GM19397 (cell line): Measurements from ENCODE around the gene CACNA1F.

Source experiments
- ATAC-seq: cut with Tn5 transposase; IDR thresholded peaks from one replicate; pipeline ENCODE4 v1.9.1; 2021; ENCODE audit warnings: mild to moderate bottlenecking, moderate library complexity; ENCODE audit not compliant: unreplicated experiment

CACNA1F gene

GRCh38 chrX:49257846-49258748, 25.0 kb upstream of the CACNA1F start:
- ATAC-seq = no peak

GRCh38 chrX:49257074-49257790, 24.1 kb upstream of the CACNA1F start:
- no peak for ATAC-seq

- no peak for ATAC-seq
Observed at GRCh38 chrX:49256268-49256995, 23.3 kb upstream of the CACNA1F start.

- no peak for ATAC-seq
Observed at GRCh38 chrX:49254639-49255038, 21.5 kb upstream of the CACNA1F start.

- no peak for ATAC-seq
Observed at GRCh38 chrX:49251325-49251724, 18.2 kb upstream of the CACNA1F start.

- no peak for ATAC-seq
Observed at GRCh38 chrX:49250578-49250977, 17.4 kb upstream of the CACNA1F start.

- no peak for ATAC-seq
Observed at GRCh38 chrX:49250066-49250465, 16.9 kb upstream of the CACNA1F start.

GRCh38 chrX:49249616-49250015, 16.5 kb upstream of the CACNA1F start:
- ATAC-seq = no peak

GRCh38 chrX:49249071-49249470, 15.9 kb upstream of the CACNA1F start:
- no peak for ATAC-seq

GRCh38 chrX:49247916-49248811, 15.0 kb upstream of the CACNA1F start:
- ATAC-seq = no peak

GRCh38 chrX:49247346-49247745, 14.2 kb upstream of the CACNA1F start:
- no peak for ATAC-seq

GRCh38 chrX:49246541-49246940, 13.4 kb upstream of the CACNA1F start:
- no peak for ATAC-seq

GRCh38 chrX:49244207-49244606, 11.1 kb upstream of the CACNA1F start:
- ATAC-seq = no peak

GRCh38 chrX:49243166-49243565, 10.0 kb upstream of the CACNA1F start:
- ATAC-seq = no peak

GRCh38 chrX:49242545-49243066, 9.5 kb upstream of the CACNA1F start:
- ATAC-seq = no peak

GRCh38 chrX:49238735-49239134, 5.6 kb upstream of the CACNA1F start:
- no peak for ATAC-seq

- ATAC-seq = no peak
Observed at GRCh38 chrX:49237060-49237459, 3.9 kb upstream of the CACNA1F start.

- ATAC-seq = no peak
Observed at GRCh38 chrX:49233887-49234555, 881 bp upstream of the CACNA1F start.

GRCh38 chrX:49232525-49232924, 615 bp downstream of the CACNA1F start:
- no peak for ATAC-seq
